Measurements from ENCODE around the gene POLD4. TPM values are rescaled to one million over a fixed set of nuclear protein-coding genes. Genes with fewer than 3 reads are reported as not detected.

POLD4 gene
- total RNA-seq, 2 experiments from 2014 or later = 153 to 171 TPM

- intact Hi-C loops (cut with micrococcal nuclease; ENCODE audit: unreplicated experiment) = no loop called here
- TF ChIP-seq CTCF (conservative IDR thresholded peaks at IDR 0.05; ENCODE audit: low read length) = no peak
- TF ChIP-seq EZH2phosphoT487 (IDR thresholded peaks at IDR 0.05; ENCODE audit: borderline replicate concordance, low read depth, low read length) = no peak
- Histone ChIP-seq H4K20me1 (ENCODE audit: insufficient read depth, low read length) (no peaks in the 10 kb centered on the region), H3K4me2 (ENCODE audit: low read length) (no peak overlapping the region), H3K4me1 (ENCODE audit: insufficient read depth, low read length, poor library complexity, severe bottlenecking) (peaks cover 18% of the 10 kb centered on the region), H2AFZ (ENCODE audit: low read length) (no peak overlapping the region), H3K36me3 (ENCODE audit: insufficient read depth, low read length) (no peaks in the 10 kb centered on the region), H3K4me3 (ENCODE audit: low read depth, low read length, poor library complexity, severe bottlenecking) (no peak overlapping the region), H3K9me3 (ENCODE audit: low read length) (no peaks in the 10 kb centered on the region), H3K9me2 (ENCODE audit: insufficient read depth, low read length) (no peaks in the 10 kb centered on the region), H3K27ac (ENCODE audit: low read depth, low read length, poor library complexity, severe bottlenecking) (no peak overlapping the region), H3K79me2 (ENCODE audit: insufficient read depth, low read depth, low read length) (no peaks in the 10 kb centered on the region)
- POLR2A ChIA-PET = interaction anchor here (0.5 kb wide), 1 partner anchor 48 kb away, joined by 4 read pairs; no protein-coding TSS in a partner anchor
- CTCF ChIA-PET (ENCODE audit: unreplicated experiment) = interaction anchor here (2.3 kb wide), 1 partner anchor 14 kb away, joined by 8 read pairs; no protein-coding TSS in a partner anchor
- BruUV-seq (replicated peaks) = no TSS peak
- DNase-seq (ENCODE audit: low spot score) = no peak
Measured at GRCh38 chr11:67365736-67366444, 12.5 kb upstream of the POLD4 start.

- Histone ChIP-seq H3K27ac (ENCODE audit: low read depth, low read length, poor library complexity, severe bottlenecking) (peak overlapping the region; percentile 50), H3K36me3 (ENCODE audit: insufficient read depth, low read length) (no peaks in the 10 kb centered on the region), H3K9me2 (ENCODE audit: insufficient read depth, low read length) (no peaks in the 10 kb centered on the region), H3K4me1 (ENCODE audit: insufficient read depth, low read length, poor library complexity, severe bottlenecking) (peaks cover 18% of the 10 kb centered on the region), H3K4me3 (ENCODE audit: low read depth, low read length, poor library complexity, severe bottlenecking) (no peak overlapping the region), H4K20me1 (ENCODE audit: insufficient read depth, low read length) (no peaks in the 10 kb centered on the region), H3K79me2 (ENCODE audit: insufficient read depth, low read depth, low read length) (no peaks in the 10 kb centered on the region), H3K9me3 (ENCODE audit: low read length) (no peaks in the 10 kb centered on the region), H2AFZ (ENCODE audit: low read length) (peak overlapping the region; percentile 32; the same call in 1 of the 2 replicates), H3K4me2 (ENCODE audit: low read length) (peak overlapping the region; percentile 44)
- CTCF ChIA-PET (ENCODE audit: unreplicated experiment) = interaction anchor here (2.3 kb wide), 1 partner anchor 14 kb away, joined by 8 read pairs; no protein-coding TSS in a partner anchor
- intact Hi-C loops (cut with micrococcal nuclease; ENCODE audit: unreplicated experiment) = no loop called here
- BruUV-seq (replicated peaks) = no TSS peak
- DNase-seq (ENCODE audit: low spot score) = peak; percentile 82
- no peak for TF ChIP-seq EZH2phosphoT487 (IDR thresholded peaks at IDR 0.05; ENCODE audit: borderline replicate concordance, low read depth, low read length)
- TF ChIP-seq CTCF (conservative IDR thresholded peaks at IDR 0.05; ENCODE audit: low read length) = no peak
- POLR2A ChIA-PET = interaction anchor here (0.5 to 0.9 kb wide), 3 partner anchors 9 to 49 kb away, joined by 4 read pairs; partner anchors contain the start of gene POLD4
Measured at GRCh38 chr11:67364783-67365722, 11.7 kb upstream of the POLD4 start.
